NOMO-1 (cell line): ENCODE results near the gene CD19.
"Not testable (repeated sequence)": the region's sequence is repeated elsewhere in the genome, so short reads cannot be mapped to it uniquely, and the experiment has no call there.

Experiments used
- DNase-seq, 2 experiments: peaks; one replicate each; lab custom pipeline; 2025; ENCODE audit not compliant: unreplicated experiment in 2 of 2; lab: John Stamatoyannopoulos, UW

The CD19 gene

DNA sequence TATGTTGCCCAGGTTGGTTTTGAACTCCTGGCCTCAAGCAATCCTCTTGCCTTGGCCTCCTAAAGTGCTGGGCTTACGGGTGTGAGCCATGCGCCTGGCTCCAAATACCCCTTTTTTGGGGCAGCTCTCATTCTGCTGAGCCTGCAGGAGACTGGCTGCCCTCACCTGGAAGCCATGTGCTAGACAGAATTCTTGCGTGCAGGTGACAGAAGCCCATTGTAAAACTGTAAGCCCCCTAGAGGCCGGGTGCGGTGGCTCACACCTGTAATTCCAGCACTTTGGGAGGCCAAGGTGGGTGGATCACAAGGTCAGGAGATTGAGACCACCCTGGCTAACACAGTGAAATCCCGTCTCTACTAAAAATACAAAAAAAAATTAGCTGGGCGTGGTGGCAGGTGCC, 48.6 kb downstream of the CD19 start:
- not testable (repeated sequence) for DNase-seq

DNA sequence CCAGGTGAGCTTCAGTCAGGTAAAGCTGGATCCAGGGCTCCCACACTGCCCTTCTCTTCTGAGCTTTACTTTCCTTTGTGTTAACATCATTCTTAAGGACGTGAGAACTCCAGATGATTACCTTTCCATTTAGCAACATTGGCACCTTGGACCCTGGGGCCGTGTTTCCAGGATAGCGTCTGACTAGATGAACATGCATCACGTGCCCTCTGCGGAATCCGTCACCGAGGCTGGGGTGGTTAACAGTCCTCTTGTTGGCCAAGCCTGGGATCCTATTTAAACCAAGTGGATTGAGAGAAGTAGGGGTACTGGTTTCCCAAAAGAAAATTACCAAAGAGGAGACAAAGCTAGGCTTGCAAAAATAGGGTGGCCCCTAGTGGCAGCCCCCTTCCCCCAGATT, 49.2 kb downstream of the CD19 start:
- no peak for DNase-seq

DNA sequence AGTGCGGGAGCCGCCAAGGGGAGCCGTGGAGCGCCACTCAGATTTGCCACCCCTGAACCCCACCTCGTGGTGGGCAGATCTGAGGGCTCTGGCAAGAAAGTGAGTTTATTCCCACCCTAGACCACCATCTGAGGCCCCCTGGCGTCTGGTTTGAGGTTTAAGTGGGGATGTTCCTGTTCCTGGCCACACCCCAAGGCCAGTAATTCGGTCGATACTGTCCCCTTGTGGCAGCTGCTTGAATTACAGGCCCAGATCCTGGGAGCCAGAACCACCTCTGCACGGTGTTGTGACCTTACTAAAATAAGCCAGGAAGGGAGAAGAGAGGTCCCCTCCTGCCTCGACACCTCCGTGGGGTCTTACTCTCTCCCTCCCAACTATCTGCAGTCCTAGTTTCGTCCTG, 49.7 kb downstream of the CD19 start:
- peak in 1 of 2 experiments; percentile 38 for DNase-seq

DNA sequence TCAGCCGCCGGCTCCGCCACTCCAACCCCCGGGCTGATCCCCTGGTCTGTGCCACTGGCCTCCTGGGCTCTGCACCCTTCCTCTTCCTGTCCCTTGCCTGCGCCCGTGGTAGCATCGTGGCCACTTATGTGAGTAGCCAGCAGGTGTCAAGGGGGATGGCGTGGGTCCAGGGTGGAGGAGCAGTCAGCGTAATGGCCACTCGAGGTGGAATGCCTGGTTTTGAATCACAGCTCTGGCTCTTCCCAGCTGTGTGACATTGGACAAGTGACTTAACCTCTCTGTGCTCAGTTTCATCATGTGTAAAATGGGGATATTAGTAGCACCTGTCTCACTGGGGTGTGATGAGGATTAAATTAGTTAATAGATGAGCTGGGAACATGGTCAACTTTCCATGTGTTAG, 50.6 kb downstream of the CD19 start:
- DNase-seq, result no peak

DNA sequence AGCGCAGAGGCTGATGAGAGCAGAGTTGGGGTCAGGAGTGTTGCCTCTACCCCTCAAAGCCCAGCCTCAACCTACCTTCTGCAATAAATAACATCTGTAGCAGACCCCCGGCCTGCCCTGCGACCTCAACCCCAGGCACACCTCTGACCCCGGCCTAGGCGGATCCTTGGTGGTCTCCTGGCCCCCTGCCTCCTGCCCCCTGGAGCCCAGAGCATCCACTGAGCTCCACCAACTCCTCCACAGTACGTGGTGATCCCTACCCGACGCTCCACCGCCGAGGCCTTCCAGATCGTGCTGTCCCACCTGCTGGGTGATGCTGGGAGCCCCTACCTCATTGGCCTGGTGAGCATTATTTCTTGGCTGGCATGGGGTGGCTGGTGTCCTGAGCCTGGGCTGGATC, 51.2 kb downstream of the CD19 start:
- no peak for DNase-seq

DNA sequence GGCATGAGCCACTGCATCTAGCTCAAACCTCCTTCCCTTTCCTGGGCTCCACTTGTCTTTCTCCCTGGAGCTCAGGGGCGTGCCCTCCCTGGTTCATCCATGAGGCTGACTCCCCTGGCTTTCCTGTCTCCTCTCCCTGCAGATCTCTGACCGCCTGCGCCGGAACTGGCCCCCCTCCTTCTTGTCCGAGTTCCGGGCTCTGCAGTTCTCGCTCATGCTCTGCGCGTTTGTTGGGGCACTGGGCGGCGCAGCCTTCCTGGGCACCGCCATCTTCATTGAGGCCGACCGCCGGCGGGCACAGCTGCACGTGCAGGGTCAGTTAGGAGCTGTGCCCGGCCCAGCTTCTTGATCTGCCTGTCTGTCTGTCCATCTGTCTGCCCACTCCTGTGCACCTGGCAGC, 51.9 kb downstream of the CD19 start:
- peak; percentile 80 to 90 for DNase-seq

DNA sequence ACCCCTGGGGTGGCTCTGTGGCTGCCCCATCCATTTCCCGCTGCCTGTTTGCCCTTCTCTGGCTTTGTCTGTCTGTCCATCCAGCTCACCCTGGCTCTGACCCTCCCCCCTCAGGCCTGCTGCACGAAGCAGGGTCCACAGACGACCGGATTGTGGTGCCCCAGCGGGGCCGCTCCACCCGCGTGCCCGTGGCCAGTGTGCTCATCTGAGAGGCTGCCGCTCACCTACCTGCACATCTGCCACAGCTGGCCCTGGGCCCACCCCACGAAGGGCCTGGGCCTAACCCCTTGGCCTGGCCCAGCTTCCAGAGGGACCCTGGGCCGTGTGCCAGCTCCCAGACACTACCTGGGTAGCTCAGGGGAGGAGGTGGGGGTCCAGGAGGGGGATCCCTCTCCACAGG, 52.3 kb downstream of the CD19 start:
- no peak for DNase-seq

DNA sequence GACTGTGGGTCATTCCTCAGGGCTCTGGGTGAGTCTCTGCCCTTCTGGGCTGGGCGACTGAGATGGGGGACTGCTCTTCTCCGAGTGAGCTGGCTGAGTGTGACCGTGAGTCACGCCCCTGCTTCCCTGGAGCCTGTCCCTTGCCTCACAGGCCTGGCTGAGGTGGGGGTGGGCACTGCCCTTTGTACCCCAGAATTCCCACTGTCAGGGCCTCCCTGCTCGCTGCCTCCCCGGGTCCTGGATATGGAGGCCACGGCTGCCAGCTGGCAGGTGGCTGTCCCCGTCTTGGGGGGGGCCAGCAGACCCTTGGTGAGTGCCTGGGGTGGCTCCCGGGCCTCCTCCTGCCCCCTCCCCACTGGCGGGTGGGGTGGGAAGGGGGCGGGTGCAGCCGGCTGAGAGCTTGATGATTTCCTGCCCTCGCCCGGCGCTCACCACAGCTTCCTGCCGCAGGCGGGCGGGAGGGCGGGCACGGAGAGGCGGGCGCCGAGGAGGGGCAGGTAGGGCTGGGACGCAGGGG, 52.9 kb downstream of the CD19 start, which contains the start of gene LAT:
TSS of gene LAT (plus strand) at position 434 of the 517 bp plus-strand sequence. CDS start 366 bp downstream, outside the sequence.
- peak; percentile 74 to 81 for DNase-seq

DNA sequence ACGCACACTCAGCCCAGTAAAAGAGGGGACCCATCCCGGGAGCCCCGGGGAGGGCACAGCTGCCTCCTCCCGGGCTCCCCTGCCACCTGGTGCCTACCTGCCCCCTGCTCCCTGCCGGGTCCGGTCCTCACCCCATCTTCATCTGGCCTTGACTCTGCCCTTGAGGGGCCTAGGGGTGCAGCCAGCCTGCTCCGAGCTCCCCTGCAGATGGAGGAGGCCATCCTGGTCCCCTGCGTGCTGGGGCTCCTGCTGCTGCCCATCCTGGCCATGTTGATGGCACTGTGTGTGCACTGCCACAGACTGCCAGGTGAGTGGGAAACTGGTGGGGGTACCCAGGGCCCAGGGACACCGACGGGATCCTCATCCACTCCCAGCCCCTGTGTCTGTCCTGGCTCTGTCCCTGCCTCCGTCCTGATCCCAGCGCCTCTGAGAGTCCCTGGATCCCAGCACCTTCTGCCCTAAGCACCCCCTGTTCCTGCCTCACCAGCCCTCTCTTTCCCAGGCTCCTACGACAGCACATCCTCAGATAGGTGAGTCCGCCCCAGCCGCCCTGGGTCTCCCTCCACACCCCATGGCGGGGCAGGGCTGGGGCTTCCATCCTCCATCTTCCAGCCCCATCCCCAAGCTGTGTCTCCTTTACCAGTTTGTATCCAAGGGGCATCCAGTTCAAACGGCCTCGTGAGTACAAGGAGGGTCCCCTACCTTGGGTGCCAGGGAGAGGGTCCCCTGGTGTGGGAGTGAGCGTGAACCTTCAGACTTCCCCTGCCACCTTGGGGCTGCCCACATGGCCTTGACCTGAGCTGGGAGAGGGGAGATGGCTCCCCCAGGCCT, 53.7 kb downstream of the CD19 start:
- no peak for DNase-seq

DNA sequence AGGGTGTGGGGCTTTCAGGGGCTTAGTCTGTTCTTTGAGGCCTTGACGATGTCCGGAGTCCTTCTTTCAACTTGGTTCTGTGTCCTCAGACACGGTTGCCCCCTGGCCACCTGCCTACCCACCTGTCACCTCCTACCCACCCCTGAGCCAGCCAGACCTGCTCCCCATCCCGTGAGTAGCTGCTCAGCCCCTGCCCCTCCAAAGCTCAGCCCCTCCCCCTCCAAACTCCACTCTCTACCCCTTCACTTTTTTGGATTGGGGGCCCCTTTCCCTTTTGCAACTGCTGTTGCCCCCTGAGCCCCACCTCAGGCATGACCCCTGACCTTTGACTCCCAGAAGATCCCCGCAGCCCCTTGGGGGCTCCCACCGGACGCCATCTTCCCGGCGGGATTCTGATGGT, 54.3 kb downstream of the CD19 start:
- no peak for DNase-seq

DNA sequence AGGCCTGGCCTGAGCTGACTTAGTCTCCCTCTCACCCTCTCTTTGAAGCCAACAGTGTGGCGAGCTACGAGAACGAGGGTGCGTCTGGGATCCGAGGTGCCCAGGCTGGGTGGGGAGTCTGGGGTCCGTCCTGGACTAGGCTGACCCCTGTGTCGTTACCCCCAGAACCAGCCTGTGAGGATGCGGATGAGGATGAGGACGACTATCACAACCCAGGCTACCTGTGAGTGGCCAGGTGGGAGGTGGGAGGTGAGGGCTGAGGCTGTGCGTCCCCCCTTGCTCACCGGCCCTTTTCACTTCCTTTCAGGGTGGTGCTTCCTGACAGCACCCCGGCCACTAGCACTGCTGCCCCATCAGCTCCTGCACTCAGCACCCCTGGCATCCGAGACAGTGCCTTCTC, 54.7 kb downstream of the CD19 start:
- no peak for DNase-seq

DNA sequence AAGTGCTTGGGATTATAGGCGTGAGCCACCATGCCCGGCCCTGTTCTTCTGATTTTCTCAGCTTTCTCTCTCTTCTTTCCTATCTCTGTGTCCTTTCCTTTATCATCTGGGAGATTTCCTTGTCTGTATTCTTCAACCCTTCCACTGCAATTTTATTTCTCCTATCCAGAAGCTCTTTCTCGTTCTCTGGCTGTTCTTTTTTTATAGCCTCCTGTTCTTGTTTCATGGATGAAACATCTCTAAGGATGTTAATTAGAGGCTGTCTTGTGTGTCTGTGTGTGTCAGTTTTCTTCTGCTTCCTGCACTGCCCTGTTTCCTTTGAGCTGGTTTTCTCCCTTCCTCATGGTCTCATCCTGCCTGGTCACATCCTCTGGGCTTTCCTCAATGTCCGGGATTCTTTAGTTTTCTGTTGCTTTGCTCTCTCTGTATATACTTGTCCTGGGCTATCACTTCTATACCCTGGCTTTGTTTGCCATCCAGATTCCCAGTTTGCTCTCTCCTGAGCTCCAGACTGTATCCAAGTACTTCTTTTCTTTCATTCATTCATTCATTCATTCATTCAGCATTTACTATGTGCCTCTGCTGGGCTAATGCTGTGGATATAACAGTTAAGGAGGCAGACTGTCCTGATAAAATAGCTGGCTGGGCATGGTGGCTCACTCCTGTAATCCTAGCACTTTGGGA, 55.5 kb downstream of the CD19 start:
- DNase-seq, result no peak
